ENCODE data around the gene OR2L3. TPM values are rescaled to one million over a fixed set of nuclear protein-coding genes. Genes with fewer than 3 reads are reported as not detected.

The OR2L3 gene
- total RNA-seq, 2 donors from 2014 or later, result 0.41 TPM; not detected in 1

GRCh38 chr1:248013229-248013710, 33.4 kb upstream of the OR2L3 start, which contains the start of gene OR2L5:
OR2L5 (plus strand) TSS chr1:248013660; CDS start chr1:248021948, 8,288 bp downstream.
- 96% methylated on average over 2 of the region's 2 CpGs for WGBS
- Histone ChIP-seq H3K27ac (no peak within 1 kb of the TSS), H3K4me3 (no peak within 1 kb of the TSS), H3K27me3 (replicated peaks; ENCODE audit: insufficient read depth) (no peaks in the 10 kb centered on the region), H3K36me3 (no peaks in the 10 kb centered on the region), H3K9me3 (no peaks in the 10 kb centered on the region), H3K4me1 (replicated peaks) (no peaks in the 10 kb centered on the region)
- TF ChIP-seq POLR2A (IDR thresholded peaks at IDR 0.05), result no peak
- no peak for TF ChIP-seq CTCF (IDR thresholded peaks at IDR 0.05)
- no peak for TF ChIP-seq POLR2AphosphoS5 (IDR thresholded peaks at IDR 0.05)
- intact Hi-C loops (cut with DNase I), result no loop called here
- no peak for DNase-seq (ENCODE audit: low spot score)

- intact Hi-C loops (cut with DNase I), result no loop called here
- 88% methylated on average over 1 of the region's 1 CpG for WGBS
- H3K36me3 ChIP-seq, result no peaks in the 10 kb centered on the region
- TF ChIP-seq CTCF (IDR thresholded peaks at IDR 0.05), result no peak
- no peak for TF ChIP-seq POLR2AphosphoS5 (IDR thresholded peaks at IDR 0.05)
- TF ChIP-seq POLR2A (IDR thresholded peaks at IDR 0.05), result no peak
- no peaks in the 10 kb centered on the region for H3K9me3 ChIP-seq
- no peaks in the 10 kb centered on the region for H3K4me1 ChIP-seq (replicated peaks)
- H3K4me3 ChIP-seq, result no peak overlapping the region
- no peak overlapping the region for H3K27ac ChIP-seq
- no peak for DNase-seq (ENCODE audit: low spot score)
- H3K27me3 ChIP-seq (replicated peaks; ENCODE audit: insufficient read depth), result no peaks in the 10 kb centered on the region
These were observed 30.8 kb upstream of the OR2L3 start for GRCh38 chr1:248015803-248016202.

GRCh38 chr1:248029770-248030169, 16.9 kb upstream of the OR2L3 start, which contains the start of gene OR2L2:
OR2L2 (plus strand) TSS chr1:248030070; CDS start chr1:248038268, 8,198 bp downstream.
- H3K27me3 ChIP-seq (replicated peaks; ENCODE audit: insufficient read depth), result no peaks in the 10 kb centered on the region
- WGBS, result 63% methylated on average over 2 of the region's 2 CpGs
- intact Hi-C loops (cut with DNase I), result no loop called here

DNA sequence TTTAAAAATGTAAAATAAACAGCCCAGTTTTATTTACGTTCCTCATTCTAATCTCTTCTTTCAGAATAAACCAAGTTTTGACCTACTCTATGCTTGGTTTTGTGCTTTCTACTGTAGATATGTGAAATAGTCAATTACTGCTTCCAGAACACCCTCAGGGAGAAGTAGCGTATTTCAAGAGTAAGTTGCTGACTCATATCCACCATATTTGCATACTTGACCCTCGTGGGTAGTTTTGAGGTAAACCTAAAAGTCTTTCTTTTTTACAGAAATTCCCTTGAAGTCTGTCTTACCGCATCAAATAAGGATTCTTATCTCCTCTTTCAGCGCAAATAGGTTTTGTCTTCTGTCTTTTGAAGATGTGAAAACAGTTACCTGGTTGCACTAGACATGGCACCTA, 1.4 kb upstream of the OR2L3 start:
- no peak overlapping the region for H3K27ac ChIP-seq
- no peaks in the 10 kb centered on the region for H3K36me3 ChIP-seq
- 83% methylated on average over 5 of the region's 5 CpGs for WGBS
- DNase-seq (ENCODE audit: low spot score), result no peak
- intact Hi-C loops (cut with DNase I), result no loop called here
- no peaks in the 10 kb centered on the region for H3K27me3 ChIP-seq (replicated peaks; ENCODE audit: insufficient read depth)
- no peak overlapping the region for H3K4me3 ChIP-seq
- H3K9me3 ChIP-seq, result no peaks in the 10 kb centered on the region
- TF ChIP-seq CTCF (IDR thresholded peaks at IDR 0.05), result no peak
- no peak for TF ChIP-seq POLR2AphosphoS5 (IDR thresholded peaks at IDR 0.05)
- TF ChIP-seq POLR2A (IDR thresholded peaks at IDR 0.05), result no peak
- H3K4me1 ChIP-seq (replicated peaks), result no peaks in the 10 kb centered on the region

More at GRCh38 chr1:248029770-248030169, 16.9 kb upstream of the OR2L3 start, which contains the start of gene OR2L2:
- Histone ChIP-seq H3K9me3 (no peaks in the 10 kb centered on the region), H3K27ac (no peak within 1 kb of the TSS), H3K36me3 (no peaks in the 10 kb centered on the region), H3K4me1 (replicated peaks) (no peaks in the 10 kb centered on the region), H3K4me3 (no peak within 1 kb of the TSS)
- DNase-seq (ENCODE audit: low spot score), result no peak
- TF ChIP-seq POLR2AphosphoS5 (IDR thresholded peaks at IDR 0.05) (no peak), CTCF (IDR thresholded peaks at IDR 0.05) (no peak), POLR2A (IDR thresholded peaks at IDR 0.05) (no peak)

GRCh38 chr1:248047008-248047407, 372 bp downstream of the OR2L3 start:
- Histone ChIP-seq H3K27ac (no peak overlapping the region), H3K27me3 (replicated peaks; ENCODE audit: insufficient read depth) (no peaks in the 10 kb centered on the region), H3K4me3 (no peak overlapping the region), H3K36me3 (no peaks in the 10 kb centered on the region), H3K4me1 (replicated peaks) (no peaks in the 10 kb centered on the region), H3K9me3 (no peaks in the 10 kb centered on the region)
- intact Hi-C loops (cut with DNase I), result no loop called here
- no peak for DNase-seq (ENCODE audit: low spot score)
- TF ChIP-seq CTCF (IDR thresholded peaks at IDR 0.05) (no peak), POLR2A (IDR thresholded peaks at IDR 0.05) (no peak), POLR2AphosphoS5 (IDR thresholded peaks at IDR 0.05) (no peak)
- WGBS, result 44% methylated on average over 1 of the region's 1 CpG

All from prostate gland (tissue), 2 donors.